HG03432 (cell line): ENCODE data around the gene PGBD5.

Experiments
- ATAC-seq: cut with Tn5 transposase; IDR thresholded peaks from one replicate; pipeline ENCODE4 v1.9.1; 2021; ENCODE audit warnings: mild to moderate bottlenecking, moderate library complexity; ENCODE audit not compliant: unreplicated experiment

PGBD5 gene

DNA sequence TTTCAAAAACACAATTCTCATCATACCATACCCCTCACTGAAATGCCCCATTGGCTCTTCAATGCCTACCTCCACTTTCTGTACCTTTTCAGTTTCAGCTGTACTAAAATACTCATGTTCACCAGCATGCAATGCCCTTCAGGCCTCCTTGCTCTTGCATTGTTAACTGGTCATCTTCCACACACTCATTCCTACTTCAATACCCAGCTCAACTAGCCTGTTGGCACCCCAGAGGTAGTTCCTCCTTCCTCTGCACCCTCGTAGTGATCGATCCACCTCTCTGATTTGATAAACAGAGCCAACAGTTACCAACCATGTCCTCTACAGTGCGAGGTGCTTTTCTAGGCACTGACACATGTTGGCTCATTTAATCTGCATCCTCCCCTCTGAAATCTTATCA is 46.7 kb downstream of the PGBD5 start:
- ATAC-seq: no peak

DNA sequence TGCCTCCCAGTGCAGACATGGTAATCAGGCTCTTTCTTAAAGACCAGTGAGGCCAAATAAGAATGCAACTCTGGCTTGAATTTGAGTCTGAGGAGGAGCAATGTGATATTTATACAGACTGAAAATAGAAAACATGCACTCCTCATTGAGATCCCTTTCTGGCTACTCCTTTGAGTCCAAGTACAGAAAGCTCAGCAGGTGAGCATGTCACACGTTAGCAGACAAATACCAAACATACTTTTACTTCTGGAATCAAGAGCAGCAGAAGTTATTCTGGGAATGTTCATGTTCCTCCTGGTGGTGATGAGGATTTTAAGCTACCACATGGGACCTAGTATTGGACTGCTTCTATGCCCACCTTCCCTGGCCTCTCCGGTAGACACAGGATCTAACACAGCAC is 48.3 kb downstream of the PGBD5 start:
- ATAC-seq: no peak

DNA sequence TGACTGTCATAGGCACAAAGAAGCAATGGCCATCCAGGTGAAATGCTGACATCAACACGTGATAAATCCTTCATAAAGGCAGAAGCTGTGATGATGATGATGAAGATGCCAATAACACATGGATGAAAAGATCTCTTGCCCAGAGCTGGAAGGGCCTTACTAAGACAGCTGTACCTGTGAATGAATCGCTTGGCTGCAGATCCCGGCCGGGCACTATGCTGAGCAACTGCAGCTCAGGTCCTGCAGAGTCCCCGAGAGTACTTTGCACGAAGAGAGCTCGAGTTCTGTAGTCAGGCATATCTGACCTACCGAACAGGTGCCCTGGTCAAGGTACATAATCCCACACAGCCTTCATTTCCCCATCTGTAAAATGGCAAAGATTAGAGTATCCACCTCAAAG is 48.8 kb downstream of the PGBD5 start:
- ATAC-seq: no peak

DNA sequence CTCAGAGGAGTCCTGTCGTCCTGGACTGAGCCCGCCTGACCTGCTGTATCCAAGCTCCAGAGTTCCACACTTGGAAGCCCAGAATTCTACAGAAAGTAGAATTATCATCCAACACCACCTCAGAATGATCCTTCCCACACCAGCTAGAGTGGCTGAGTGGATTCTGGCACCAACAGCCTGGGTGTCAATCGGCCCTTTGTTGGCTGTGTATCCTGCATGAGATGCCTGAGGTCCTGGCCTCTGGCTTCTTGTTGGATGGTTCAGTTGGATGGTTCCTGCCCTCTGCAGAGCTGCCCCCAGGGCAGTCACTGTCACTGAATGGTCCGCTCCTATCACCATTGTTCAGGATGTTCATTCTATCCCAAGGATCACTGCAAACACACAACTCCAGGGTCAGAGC is 49.8 kb downstream of the PGBD5 start:
- no peak for ATAC-seq

DNA sequence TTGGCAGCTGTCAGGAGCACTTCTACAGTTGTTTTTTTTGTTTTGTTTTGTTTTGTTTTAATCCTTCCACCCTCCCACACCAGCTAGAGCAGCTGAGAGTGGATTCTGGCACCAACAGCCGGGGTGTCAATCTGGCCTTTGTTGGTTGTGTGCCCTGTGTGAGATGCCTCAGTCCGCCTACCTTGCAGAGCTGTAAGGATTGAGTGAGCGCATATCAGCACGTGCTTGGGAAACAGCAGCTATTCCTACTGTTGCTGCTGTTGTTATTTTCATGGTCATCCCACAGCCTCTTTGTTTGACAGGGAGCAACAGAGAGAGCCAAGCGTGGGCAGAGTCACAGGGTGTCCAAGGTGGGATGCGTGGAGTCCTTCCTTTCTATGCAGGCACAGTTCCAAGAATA is 50.4 kb downstream of the PGBD5 start:
- no peak for ATAC-seq

DNA sequence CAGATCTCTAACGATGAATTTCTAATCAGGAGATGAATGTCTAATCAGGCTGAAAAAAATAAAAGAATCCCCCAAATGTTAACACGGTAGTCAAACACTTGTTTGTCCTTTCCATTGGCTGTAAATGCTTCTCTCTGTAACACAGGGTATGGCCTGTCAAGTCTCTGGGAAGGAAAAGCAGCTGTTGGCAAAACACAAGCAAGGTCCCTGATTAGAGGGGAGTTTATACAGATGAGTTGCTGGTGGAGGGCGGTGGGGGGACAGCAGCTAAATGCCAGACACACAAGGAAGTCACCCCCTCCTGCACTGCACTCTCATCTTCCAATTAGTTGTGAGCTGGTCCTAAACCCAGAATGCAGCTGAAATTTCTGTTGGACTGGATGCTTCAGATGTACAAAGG is 51.0 kb downstream of the PGBD5 start:
- no peak for ATAC-seq

DNA sequence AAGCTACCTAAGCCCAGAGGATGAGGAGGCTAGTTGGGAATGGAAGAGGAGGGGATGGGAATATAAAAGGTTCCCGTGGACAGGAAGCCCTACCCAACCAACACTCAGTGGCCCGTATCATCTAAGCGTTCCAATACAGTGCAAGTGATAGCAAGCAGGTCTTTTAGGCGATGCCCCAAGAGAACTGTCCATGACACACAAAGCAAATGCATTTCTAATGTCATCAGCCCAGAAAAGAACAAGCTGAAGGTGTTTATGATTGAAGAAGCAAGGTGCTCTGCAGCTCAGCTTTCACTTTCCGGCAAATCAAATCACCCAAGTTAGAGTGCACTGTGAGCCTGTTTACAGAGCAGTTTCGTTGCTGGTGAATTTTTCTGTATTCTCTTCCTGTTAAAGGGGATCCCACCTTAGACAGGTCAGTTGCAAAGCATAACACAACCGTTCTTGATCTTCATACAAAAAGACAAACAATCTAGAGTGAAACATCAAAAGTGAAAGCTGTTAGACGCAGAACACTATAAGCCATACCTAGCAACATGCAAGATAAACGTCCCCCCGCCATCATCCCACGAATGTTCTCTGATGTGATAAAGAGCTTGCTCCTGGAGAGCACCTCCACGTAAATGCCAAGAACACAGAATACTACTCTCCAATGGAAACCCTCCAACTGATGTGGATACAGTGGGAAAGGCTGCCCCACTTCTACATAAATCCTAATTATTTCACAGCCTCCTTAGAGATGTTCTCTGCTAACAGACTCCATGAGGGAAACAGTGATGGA is 54.0 kb downstream of the PGBD5 start:
- ATAC-seq: no peak

DNA sequence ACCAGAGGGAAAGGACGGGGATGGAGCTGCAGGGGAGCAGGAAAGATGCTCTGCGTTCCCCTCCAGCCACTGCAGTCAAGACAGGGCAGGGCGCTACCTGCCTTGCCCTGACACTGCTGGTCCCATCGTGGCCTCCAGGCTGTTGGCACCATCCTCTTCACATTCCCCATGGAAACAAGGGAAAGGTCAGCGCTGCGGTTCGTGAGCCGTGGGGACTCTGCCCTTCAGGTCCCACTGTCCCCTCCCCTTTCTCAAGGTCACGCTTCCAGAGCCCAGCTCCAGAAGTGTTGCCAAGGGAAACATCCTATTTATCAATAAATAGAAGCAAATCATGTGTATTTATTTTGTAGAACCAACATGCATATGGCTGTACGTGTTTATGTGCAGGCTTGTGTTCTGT is 56.0 kb downstream of the PGBD5 start:
- no peak for ATAC-seq

DNA sequence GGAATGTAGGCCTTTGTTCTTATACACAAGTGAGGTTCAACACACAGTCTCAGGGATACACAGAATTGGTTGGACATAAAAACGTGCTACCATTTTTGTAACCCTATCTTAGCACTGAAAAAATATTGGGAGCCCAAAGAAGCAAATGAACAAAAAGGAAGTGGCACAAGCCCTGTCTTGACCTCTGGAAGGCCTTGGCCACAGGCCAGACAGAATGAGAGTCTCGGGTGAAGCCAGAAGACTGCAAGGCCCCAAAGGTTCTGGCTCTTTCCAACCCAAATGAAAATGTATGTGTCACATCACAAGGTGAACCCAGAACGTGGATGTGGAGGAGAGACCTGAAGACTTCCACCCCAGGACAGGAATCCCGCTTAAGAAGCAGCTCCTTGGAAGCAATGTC is 57.3 kb downstream of the PGBD5 start:
- ATAC-seq: no peak

DNA sequence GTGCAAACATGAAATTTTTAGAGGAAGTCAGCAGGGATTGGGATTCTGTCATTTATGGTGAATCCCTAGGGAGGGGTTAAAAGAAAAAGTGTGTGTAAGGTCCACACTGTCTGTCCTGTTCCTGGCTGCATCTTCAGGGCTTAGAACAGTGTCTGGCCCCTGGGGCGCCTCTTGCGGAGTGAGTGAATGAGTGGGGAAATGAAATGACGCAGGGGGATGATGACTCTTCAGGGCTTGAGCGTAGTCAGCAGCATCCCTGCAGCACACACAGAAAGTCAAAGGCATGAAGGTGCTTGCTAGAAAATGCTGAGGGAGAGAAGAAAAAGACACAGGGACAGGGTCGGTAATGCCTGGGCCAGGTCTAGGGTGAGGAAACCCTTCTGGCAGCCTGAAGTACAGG is 57.8 kb downstream of the PGBD5 start:
- ATAC-seq: no peak

DNA sequence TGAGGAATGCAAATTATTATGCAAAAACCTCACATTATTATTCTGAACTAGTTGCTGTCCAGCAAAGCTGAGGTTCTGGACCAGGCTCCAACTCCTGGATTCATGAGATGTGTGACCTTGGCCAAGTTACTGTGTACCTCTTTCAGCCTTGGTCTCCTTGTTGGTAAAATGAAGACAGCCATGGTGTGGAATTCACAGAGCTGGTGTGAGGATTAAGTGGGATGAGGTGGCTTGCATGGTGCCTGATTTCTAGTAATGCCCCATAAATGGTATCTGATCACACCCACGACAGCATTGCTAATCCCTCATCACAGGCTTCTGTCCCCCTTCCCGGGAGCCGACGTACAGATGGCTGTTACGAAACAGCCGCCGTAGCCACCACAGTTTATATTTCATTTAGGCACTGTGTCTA is 59.6 kb downstream of the PGBD5 start:
- ATAC-seq: no peak

DNA sequence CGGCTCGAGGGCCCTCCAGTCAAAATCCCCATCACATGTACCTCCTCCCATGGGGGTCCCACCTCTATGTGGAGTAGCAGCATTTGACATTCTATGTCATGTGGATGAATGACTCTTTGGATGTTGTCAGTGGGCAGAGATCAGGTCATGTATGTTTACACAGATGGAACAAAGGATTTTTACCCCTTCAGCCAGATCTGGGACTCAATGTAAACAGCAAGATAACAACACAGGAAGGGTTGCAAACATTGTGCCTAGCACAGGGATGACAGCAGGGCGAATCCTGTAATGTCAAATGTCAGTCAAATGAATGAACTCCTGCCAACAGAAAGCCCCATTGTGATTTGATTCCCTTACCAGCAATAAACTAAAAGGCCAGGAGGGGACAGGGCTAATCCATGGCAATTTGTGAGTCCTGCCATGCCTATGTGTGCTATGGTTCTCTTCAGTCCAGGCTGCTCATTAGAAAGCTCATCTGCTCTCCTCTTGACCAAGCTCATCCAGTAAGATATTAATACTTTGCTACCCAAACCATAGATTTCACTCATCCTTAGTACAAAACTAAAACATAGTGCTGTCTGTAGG is 60.3 kb downstream of the PGBD5 start:
- ATAC-seq: no peak

DNA sequence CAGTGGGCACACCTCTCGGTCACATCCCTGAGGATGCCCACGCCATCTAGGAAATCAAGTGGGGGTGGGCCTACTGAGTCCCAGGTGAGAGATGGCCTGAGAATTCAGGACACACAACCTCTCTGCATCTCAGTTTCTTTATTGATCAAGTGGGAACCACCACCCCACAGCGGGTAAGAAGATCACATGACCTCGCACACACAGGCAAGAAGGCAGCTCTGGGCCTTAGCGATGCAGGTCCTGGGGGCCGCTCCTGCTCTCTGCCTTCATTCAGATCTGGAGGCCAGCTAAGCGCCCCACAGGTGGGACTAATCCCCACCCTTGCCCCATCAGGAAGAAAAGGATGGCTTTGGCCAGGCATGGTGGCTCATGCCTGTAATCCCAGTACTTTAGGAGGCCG is 63.2 kb downstream of the PGBD5 start:
- no peak for ATAC-seq

DNA sequence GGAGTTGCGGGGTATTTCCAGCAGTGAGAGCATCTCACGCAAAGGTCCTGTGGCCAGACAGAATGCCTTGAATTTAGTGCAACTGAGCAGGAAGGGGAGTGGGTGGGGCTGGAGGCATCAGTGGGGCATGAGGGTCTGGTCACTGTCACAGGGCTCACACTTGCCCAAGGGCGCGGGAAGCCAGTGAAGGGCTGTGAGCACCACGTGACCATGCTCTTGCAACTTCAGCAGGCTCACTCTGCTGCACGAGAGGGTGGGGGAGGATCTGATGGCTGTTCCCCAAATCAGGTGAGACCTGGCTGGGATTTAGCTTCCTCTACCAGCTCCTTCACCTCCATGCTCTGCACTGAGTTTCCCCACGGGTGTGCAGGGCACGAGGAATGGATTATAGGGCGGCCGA is 64.2 kb downstream of the PGBD5 start:
- no peak for ATAC-seq

DNA sequence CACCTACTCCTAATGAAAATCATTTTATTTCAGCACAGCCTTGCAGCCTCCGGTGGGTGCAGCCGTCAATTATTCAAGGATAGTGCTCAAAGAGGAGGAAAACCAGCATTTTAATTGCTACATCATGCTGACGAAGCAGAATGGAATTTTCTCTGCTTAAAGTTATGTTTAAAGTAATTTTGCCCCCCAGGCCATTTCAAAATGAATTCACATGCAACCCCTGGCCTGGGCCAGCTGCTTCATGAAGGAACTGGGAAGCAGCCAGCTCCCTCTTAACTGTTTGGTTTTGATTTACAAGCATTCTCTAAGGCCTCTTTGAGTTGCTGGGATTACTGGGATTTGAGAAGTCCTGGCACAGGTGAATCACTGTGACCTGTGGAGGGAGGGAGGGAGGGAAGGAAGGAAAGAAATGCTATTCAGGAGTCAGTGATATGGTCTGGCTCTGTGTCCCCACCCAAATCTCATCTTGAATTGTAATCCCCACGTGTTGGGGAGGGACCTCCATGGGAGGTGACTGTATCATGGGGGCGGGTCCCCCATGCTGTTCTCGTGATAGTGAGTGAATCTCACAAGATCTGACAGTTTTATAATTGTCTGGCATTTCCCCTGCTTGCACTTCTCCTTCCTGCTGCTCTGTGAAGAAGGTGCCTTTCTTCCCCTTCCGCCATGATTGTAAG is 66.0 kb downstream of the PGBD5 start:
- ATAC-seq: no peak

DNA sequence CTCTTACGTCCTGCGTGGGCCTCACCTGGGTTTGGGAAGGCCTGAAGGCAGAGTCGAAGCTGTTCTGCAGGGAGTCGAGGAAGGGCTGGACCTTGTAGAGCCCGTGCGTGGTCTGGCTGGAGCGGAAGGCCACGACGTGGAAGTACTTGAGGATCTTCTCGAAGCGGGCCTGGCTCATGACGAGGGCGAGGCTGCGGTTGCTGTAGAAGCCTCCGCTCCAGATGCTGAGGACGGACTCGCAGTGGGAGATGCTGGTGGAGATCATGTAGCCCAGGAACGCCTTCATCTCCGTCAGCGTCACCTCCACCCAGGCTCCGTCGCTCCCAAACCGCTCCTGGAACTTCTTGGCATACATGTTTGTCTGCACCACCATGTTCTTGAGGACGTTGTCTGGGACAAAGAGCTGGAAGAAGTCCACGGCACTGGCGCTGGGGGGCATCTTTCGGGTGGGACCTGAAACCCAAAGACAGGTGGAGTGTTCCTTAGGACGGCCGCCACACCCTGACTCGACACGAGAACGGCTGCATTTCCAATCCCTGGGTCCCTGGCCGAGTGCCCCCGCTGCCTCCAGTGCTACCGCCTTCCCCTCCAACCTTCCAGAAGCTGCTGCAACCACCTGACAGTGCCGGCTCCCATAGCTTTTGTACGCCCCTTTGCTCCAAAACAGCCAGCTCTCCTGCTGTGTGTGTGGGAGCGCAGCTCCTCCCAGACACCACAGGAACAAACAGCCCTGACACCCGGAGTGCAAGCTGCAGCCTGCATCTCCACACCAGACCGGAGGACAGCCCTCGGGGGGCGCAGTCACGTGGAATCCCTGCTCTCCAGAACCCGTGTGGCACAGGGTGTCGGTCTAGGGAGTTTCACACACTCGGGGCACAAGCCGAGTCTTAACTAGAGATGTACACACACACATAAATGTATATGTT is 69.0 kb downstream of the PGBD5 start:
- no peak for ATAC-seq

DNA sequence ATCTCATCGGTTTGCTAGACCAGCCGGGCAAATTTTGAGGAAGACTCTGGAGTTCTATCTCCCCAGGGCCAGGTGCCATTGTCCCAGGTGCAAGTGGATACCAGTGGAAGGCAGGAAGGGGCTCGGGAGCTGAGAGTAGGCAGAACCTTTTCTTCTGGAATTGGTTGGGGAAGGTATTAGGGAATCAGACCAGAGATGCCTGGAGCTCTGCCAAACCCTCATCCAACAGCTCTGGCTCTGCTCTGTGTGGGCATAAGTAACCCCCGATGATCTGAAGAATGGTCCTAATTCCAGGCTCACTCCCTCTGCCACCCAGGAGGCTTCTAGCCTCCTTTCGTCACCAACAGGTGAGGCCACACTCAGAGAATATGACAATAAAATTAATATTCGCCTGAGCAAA is 69.9 kb downstream of the PGBD5 start:
- no peak for ATAC-seq

DNA sequence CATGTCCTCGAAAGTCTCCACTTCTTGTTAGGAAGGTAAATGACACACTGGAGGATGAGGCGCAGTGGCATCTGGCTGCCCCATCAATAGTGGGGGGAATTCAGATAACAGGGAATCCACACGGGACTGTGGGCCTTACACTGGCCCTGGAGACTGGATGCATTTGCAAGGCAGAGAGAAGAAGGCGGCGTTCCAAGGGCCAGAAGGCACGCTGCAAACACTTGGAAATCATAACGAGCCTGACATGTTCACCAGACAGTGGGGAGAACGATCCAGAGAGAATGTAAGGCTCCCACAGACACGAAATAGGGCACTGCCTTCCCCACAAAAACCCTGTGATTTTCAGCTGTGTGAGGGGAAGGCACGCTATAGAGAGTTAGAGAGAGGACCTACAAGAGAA is 70.5 kb downstream of the PGBD5 start:
- ATAC-seq: no peak

DNA sequence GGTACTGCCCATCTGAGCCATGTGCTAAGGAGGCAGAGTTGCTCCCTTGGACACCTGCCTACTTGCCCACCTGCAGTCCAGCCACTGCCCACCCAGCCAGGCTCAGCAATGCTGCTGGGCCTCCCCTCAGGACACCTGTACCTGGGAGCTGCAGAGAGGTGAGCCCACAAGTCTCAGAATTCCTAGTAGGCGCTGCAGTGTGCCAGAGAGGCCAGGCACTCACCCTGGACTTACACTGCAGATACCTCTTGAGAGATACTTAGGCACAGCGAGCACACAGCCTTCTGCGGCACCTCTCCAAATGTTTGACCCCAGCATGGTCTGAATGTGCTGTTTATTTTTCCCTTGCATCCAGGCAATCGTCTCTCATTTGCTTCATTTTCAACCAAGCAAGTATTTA is 71.0 kb downstream of the PGBD5 start:
- ATAC-seq: no peak

DNA sequence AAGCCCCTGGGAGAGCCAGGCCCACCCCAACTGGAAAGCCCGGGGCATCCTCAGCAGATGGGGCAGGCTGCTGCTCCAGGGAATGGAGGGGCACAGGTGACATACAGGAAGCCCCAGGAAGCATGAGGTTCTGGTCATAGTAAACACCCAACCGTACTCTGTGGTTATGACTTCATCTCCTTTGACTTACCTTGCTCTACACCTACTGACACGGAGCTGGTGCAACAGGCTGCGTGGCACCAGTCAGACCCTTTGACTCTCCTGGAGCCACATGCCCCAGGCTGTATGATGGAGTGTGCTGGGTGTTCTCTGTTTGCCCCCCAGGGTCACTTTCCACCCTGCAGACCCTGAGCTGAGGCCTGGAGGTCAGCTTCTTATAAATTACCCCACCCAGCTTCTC is 72.1 kb downstream of the PGBD5 start:
- no peak for ATAC-seq

DNA sequence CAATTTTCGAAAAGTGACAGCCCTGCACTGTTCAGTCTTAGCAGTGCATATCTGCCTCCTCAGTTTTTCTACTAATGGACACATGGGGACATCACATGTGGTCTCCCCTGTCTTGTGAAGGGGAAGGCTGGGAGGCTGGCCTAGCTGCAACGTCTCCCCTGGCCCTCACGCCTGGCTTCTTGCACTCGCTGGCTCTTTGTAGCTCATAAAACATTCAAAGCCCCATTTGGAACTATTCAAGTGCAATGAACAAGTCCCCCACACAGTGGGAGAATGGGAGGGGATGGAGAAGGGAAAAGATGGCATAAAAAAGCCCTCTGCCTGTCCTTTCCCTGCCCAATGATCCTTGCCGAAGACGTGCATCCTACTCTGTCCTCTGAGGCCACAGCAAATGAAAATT is 73.6 kb downstream of the PGBD5 start:
- ATAC-seq: no peak
